Fibroblast of lung (primary cell): ENCODE measurements around the gene WSCD2.

ENCODE experiments used
- CTCF ChIP-seq, 2 donors: IDR thresholded peaks in 1 of 2; conservative IDR thresholded peaks in 1 of 2; 1 replicate in 1 of 2; 2 replicates in 1 of 2; pipeline ENCODE4 v1.5.1; 2011 to 2012; ENCODE audit warnings: low read length in 2 of 2, control low read depth in 1 of 2, inconsistent platforms in 1 of 2, low read depth in 1 of 2, mild to moderate bottlenecking in 1 of 2
- EZH2 ChIP-seq: IDR thresholded peaks from 2 replicates; pipeline ENCODE4 v1.5.1; 2012; ENCODE audit warnings: low read length, control low read depth, mild to moderate bottlenecking; ENCODE audit errors: missing control alignments

DNA sequence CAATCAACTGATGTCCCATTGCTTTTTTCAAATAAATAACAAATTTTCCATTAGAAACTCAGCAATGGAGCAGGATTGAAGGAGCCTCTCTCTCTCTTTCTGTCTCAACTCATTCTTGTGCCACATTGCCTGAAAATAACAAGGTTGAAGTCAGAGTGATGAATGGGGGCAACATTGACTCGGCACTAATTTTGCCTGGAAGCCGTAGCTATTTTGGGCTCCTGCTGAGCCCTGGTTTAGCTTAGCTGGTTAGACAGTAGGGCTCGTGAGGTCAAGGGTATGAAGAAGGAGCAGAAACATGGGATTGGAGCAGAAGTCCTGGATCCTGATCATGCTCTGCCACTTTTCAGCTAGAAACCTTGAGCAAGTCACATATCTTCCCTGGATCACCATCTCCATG is 38.9 kb downstream of the WSCD2 start:
- TF ChIP-seq EZH2 (no peak), CTCF (conservative IDR thresholded peaks at IDR 0.05 in 1 of 2, IDR thresholded peaks at IDR 0.05 in 1 of 2; ENCODE audit: low read depth in 1 of 2, low read length in 2 of 2) (no peak)
